Liver (tissue), 9 donors: ENCODE data around the gene VAC14. TPM values are rescaled to one million over a fixed set of nuclear protein-coding genes. Genes with fewer than 3 reads are reported as not detected.

ENCODE experiments used
- DNase-seq: peaks from one replicate; pipeline ENCODE4 v3.0.0-alpha.2; 2017; ENCODE audit warnings: low spot score
- H3K27ac ChIP-seq, 2 donors: one replicate each; pipeline ENCODE4 v1.7.0; 2013; ENCODE audit warnings: inconsistent platforms in 2 of 2, low read length in 2 of 2, control low read depth in 1 of 2, low read depth in 1 of 2, mild to moderate bottlenecking in 1 of 2
- H3K27me3 ChIP-seq, 4 donors: one replicate each; pipeline versions ENCODE4 v1.6.1 to v1.7.0; 2013; ENCODE audit warnings: low read length in 3 of 4, inconsistent platforms in 1 of 4, mild to moderate bottlenecking in 1 of 4, moderate library complexity in 1 of 4; ENCODE audit not compliant: control insufficient read depth in 4 of 4, insufficient read depth in 4 of 4
- H3K36me3 ChIP-seq, 4 donors: one replicate each; pipeline versions ENCODE4 v1.6.1 to v1.7.0; 2013; ENCODE audit warnings: low read length in 3 of 4, mild to moderate bottlenecking in 3 of 4, low read depth in 1 of 4, moderate library complexity in 1 of 4; ENCODE audit not compliant: control insufficient read depth in 4 of 4, insufficient read depth in 3 of 4
- H3K4me1 ChIP-seq, 4 donors: one replicate each; pipeline versions ENCODE4 v1.6.1 to v1.7.0; 2013; ENCODE audit warnings: low read length in 3 of 4, mild to moderate bottlenecking in 3 of 4, moderate library complexity in 1 of 4; ENCODE audit not compliant: control insufficient read depth in 4 of 4, insufficient read depth in 4 of 4
- H3K4me3 ChIP-seq, 3 donors: one replicate each; pipeline versions ENCODE4 v1.6.1 to v1.7.0; 2013; ENCODE audit warnings: low read length in 3 of 3, control low read depth in 1 of 3, low read depth in 1 of 3, mild to moderate bottlenecking in 1 of 3
- H3K9ac ChIP-seq, 2 donors: one replicate each; pipeline ENCODE4 v1.7.0; 2013; ENCODE audit warnings: low read length in 2 of 2, mild to moderate bottlenecking in 2 of 2, moderate library complexity in 2 of 2, control low read depth in 1 of 2, low read depth in 1 of 2
- H3K9me3 ChIP-seq, 4 donors: one replicate each; pipeline versions ENCODE4 v1.6.1 to v1.7.0; 2013; ENCODE audit warnings: low read length in 3 of 4; ENCODE audit not compliant: control insufficient read depth in 4 of 4
- EGR1 ChIP-seq, 2 donors: IDR thresholded peaks; 2 replicates each; pipeline ENCODE4 v1.6.1; 2016 to 2018; ENCODE audit warnings: antibody characterized with exemption in 2 of 2, low read depth in 2 of 2
- FOXA1 ChIP-seq: IDR thresholded peaks from 2 replicates; pipeline ENCODE4 v1.6.1; 2016; ENCODE audit warnings: antibody characterized with exemption
- FOXA2 ChIP-seq: IDR thresholded peaks from 2 replicates; pipeline ENCODE4 v1.6.1; 2016; ENCODE audit warnings: antibody characterized with exemption
- GABPA ChIP-seq, 2 donors: IDR thresholded peaks in 1 of 2; conservative IDR thresholded peaks in 1 of 2; 2 replicates each; pipeline ENCODE4 v1.6.1; 2016; ENCODE audit warnings: antibody characterized with exemption in 2 of 2, mild to moderate bottlenecking in 1 of 2, moderate library complexity in 1 of 2
- HNF4A ChIP-seq, 2 donors: conservative IDR thresholded peaks; 2 replicates each; pipeline ENCODE4 v1.6.1; 2016; ENCODE audit warnings: antibody characterized with exemption in 2 of 2, mild to moderate bottlenecking in 2 of 2
- HNF4G ChIP-seq: IDR thresholded peaks from 2 replicates; pipeline ENCODE4 v1.6.1; 2016; ENCODE audit warnings: antibody characterized with exemption
- JUND ChIP-seq, 2 donors: IDR thresholded peaks; 2 replicates each; pipeline ENCODE4 v1.6.1; 2016; ENCODE audit warnings: antibody characterized with exemption in 2 of 2
- NR2F2 ChIP-seq: IDR thresholded peaks from 2 replicates; pipeline ENCODE4 v1.6.1; 2016; ENCODE audit warnings: antibody characterized with exemption
- RAD21 ChIP-seq, 2 donors: IDR thresholded peaks; 2 replicates each; pipeline ENCODE4 v1.6.1; 2016; ENCODE audit warnings: antibody characterized with exemption in 2 of 2, mild to moderate bottlenecking in 2 of 2
- RXRA ChIP-seq, 2 donors: IDR thresholded peaks; 2 replicates each; pipeline ENCODE4 v1.6.1; 2017 to 2018; ENCODE audit warnings: antibody characterized with exemption in 2 of 2, mild to moderate bottlenecking in 1 of 2
- SP1 ChIP-seq: IDR thresholded peaks from 2 replicates; pipeline ENCODE4 v1.6.1; 2018; ENCODE audit warnings: antibody characterized with exemption, mild to moderate bottlenecking
- TAF1 ChIP-seq: conservative IDR thresholded peaks from 2 replicates; pipeline ENCODE4 v1.6.1; 2016; ENCODE audit warnings: antibody characterized with exemption, mild to moderate bottlenecking
- YY1 ChIP-seq: IDR thresholded peaks from 2 replicates; pipeline ENCODE4 v1.6.1; 2016; ENCODE audit warnings: antibody characterized with exemption, mild to moderate bottlenecking
- WGBS: extraction: QIAGEN DNeasy Blood & Tissue Kit; methylation state at CpG from one replicate; pipeline ENCODE4 v1.1.7; 2013; 5-methylcytosine and 5-hydroxymethylcytosine counted together
- polyA plus RNA-seq, 2 donors: library from polyadenylated mRNA; stranded (reverse) in 1 of 2; unstranded in 1 of 2; fragments of 200-250 nt in 1 of 2; fragments of >200 nt in 1 of 2; fragmentation: Nextera tagmentation in 1 of 2; extraction: Ambion mirVana in 1 of 2; gene quantifications; one replicate each; pipeline versions ENCODE4 v1.2.1 to v1.2.3, GENCODE V29; 2013 to 2015
- total RNA-seq, 2 donors: library from RNA; depleted of rRNA; stranded (reverse); fragments of >200 nt; gene quantifications; one replicate each; pipeline ENCODE4 v1.2.3, GENCODE V29; 2014
- TF ChIP-seq, protein P1 (sequence below): fragments of 150-350 bp; IDR thresholded peaks from 2 replicates; pipeline ENCODE4 v1.5.1; 2017; ENCODE audit warnings: improper control_type of control experiment, low read depth, low read length; ENCODE audit not compliant: missing input control
- TF ChIP-seq, protein P2 (sequence below): IDR thresholded peaks from 2 replicates; pipeline ENCODE4 v1.6.1; 2016; ENCODE audit warnings: antibody characterized with exemption, mild to moderate bottlenecking
- TF ChIP-seq, protein P3 (sequence below): IDR thresholded peaks from 2 replicates; pipeline ENCODE4 v1.6.1; 2016; ENCODE audit warnings: antibody characterized with exemption
- TF ChIP-seq, protein P4 (sequence below): IDR thresholded peaks from 2 replicates; pipeline ENCODE4 v1.6.1; 2016; ENCODE audit warnings: antibody characterized with exemption
- TF ChIP-seq, protein P5 (sequence below): IDR thresholded peaks from 2 replicates; pipeline ENCODE4 v1.6.1; 2016; ENCODE audit warnings: antibody characterized with exemption
- donor health status: healthy.
- donor health status: healthy.
- donor health status: healthy.
- donor health status: healthy.
- donor health status: healthy.

VAC14 gene
- total and polyA plus RNA-seq, 4 donors, result 16.7 to 29.8 (median 20.5) TPM

DNA sequence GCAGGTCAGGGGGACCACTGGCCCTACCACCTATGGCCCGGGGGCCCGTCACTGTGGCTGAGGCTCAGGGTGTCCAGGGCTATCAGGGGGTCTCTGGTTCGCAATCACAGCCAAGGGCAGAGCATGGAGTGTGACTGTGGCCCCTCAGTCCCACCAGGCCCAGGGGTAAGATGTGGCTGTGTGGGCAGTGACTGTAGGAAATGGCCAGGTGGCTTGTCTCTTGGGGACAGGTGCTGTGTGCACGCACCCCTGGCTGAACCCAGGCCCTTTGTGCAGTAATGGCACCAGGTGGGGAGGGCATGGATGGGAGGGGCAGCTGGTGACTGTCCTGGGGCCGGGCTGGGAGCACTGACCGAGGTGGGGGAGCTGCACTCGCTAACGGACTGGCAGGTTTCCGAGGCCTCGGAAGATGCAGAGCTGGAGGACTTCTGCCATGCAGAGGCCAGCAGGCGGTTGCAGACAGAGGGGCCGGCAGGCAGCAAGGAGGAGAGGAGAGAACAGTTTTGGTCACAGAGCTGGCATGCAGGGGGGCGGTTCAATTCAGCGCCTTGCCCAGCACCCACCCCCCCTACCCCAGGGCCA is 135.8 kb downstream of the VAC14 start:
- Histone ChIP-seq H3K27me3 (no peaks in the 10 kb centered on the region), H3K4me1 (no peaks in the 10 kb centered on the region), H3K4me3 (no peak overlapping the region), H3K27ac (no peak overlapping the region), H3K36me3 (peaks cover 41 to 63% (median 52%) of the 10 kb centered on the region in 4 donors), H3K9me3 (no peaks in the 10 kb centered on the region), H3K9ac (no peak overlapping the region)
- no peak for TF ChIP-seq SP1
- no peak for TF ChIP-seq GABPA (IDR thresholded peaks at IDR 0.05 in 1 of 2, conservative IDR thresholded peaks at IDR 0.05 in 1 of 2)
- TF ChIP-seq, protein P1, sequence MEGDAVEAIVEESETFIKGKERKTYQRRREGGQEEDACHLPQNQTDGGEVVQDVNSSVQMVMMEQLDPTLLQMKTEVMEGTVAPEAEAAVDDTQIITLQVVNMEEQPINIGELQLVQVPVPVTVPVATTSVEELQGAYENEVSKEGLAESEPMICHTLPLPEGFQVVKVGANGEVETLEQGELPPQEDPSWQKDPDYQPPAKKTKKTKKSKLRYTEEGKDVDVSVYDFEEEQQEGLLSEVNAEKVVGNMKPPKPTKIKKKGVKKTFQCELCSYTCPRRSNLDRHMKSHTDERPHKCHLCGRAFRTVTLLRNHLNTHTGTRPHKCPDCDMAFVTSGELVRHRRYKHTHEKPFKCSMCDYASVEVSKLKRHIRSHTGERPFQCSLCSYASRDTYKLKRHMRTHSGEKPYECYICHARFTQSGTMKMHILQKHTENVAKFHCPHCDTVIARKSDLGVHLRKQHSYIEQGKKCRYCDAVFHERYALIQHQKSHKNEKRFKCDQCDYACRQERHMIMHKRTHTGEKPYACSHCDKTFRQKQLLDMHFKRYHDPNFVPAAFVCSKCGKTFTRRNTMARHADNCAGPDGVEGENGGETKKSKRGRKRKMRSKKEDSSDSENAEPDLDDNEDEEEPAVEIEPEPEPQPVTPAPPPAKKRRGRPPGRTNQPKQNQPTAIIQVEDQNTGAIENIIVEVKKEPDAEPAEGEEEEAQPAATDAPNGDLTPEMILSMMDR, result no peak
- TF ChIP-seq, protein P2, sequence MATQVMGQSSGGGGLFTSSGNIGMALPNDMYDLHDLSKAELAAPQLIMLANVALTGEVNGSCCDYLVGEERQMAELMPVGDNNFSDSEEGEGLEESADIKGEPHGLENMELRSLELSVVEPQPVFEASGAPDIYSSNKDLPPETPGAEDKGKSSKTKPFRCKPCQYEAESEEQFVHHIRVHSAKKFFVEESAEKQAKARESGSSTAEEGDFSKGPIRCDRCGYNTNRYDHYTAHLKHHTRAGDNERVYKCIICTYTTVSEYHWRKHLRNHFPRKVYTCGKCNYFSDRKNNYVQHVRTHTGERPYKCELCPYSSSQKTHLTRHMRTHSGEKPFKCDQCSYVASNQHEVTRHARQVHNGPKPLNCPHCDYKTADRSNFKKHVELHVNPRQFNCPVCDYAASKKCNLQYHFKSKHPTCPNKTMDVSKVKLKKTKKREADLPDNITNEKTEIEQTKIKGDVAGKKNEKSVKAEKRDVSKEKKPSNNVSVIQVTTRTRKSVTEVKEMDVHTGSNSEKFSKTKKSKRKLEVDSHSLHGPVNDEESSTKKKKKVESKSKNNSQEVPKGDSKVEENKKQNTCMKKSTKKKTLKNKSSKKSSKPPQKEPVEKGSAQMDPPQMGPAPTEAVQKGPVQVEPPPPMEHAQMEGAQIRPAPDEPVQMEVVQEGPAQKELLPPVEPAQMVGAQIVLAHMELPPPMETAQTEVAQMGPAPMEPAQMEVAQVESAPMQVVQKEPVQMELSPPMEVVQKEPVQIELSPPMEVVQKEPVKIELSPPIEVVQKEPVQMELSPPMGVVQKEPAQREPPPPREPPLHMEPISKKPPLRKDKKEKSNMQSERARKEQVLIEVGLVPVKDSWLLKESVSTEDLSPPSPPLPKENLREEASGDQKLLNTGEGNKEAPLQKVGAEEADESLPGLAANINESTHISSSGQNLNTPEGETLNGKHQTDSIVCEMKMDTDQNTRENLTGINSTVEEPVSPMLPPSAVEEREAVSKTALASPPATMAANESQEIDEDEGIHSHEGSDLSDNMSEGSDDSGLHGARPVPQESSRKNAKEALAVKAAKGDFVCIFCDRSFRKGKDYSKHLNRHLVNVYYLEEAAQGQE, result no peak
- TF ChIP-seq, protein P3, sequence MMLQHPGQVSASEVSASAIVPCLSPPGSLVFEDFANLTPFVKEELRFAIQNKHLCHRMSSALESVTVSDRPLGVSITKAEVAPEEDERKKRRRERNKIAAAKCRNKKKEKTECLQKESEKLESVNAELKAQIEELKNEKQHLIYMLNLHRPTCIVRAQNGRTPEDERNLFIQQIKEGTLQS, result no peak
- no peak for TF ChIP-seq HNF4A (conservative IDR thresholded peaks at IDR 0.05)
- no peak for TF ChIP-seq EGR1 (IDR thresholded peaks at IDR 0.05; ENCODE audit: low read depth in 2 of 2)
- TF ChIP-seq FOXA1, result no peak
- no peak for TF ChIP-seq YY1
- TF ChIP-seq TAF1, result no peak
- no peak for TF ChIP-seq RAD21 (IDR thresholded peaks at IDR 0.05)
- TF ChIP-seq, protein P4, sequence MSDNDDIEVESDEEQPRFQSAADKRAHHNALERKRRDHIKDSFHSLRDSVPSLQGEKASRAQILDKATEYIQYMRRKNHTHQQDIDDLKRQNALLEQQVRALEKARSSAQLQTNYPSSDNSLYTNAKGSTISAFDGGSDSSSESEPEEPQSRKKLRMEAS, result no peak
- no peak for TF ChIP-seq HNF4G
- TF ChIP-seq, protein P5, sequence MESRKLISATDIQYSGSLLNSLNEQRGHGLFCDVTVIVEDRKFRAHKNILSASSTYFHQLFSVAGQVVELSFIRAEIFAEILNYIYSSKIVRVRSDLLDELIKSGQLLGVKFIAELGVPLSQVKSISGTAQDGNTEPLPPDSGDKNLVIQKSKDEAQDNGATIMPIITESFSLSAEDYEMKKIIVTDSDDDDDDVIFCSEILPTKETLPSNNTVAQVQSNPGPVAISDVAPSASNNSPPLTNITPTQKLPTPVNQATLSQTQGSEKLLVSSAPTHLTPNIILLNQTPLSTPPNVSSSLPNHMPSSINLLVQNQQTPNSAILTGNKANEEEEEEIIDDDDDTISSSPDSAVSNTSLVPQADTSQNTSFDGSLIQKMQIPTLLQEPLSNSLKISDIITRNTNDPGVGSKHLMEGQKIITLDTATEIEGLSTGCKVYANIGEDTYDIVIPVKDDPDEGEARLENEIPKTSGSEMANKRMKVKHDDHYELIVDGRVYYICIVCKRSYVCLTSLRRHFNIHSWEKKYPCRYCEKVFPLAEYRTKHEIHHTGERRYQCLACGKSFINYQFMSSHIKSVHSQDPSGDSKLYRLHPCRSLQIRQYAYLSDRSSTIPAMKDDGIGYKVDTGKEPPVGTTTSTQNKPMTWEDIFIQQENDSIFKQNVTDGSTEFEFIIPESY, result no peak
- TF ChIP-seq NR2F2, result no peak
- no peak for TF ChIP-seq JUND (IDR thresholded peaks at IDR 0.05)
- TF ChIP-seq FOXA2, result no peak
- TF ChIP-seq RXRA (IDR thresholded peaks at IDR 0.05), result no peak
- WGBS, result 91% methylated on average over 14 of the region's 14 CpGs
- no peak for DNase-seq
